Activated gamma-delta T cell treated with Interleukin-2 at 50 U/mL for 16 hours (primary cell): Measurements from ENCODE around the gene ERICH3.

Experiments
- DNase-seq: peaks from one replicate; pipeline ENCODE4 v3.0.0-alpha.2; 2020

Gene ERICH3

GRCh38 chr1:74584185-74584584, 89.4 kb downstream of the ERICH3 start:
- no peak for DNase-seq

DNA sequence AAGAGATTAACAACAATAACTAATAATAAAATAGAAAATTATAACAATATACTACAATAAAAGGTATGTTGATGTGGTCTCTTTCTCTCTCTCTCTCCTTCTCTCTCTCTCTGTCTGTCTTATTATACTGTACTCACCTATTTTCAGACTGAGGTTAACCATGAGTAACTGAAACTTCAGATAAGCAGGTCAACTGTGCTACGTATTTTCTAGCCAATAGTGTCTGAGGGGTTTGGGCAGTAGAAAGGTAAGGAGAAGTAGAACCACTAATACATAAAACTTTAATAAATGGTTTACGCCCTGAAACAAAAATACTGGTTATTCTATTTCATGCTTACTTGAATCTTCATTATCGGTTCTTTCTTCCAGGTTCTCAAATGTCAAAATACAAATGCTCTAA, 90.2 kb downstream of the ERICH3 start:
- DNase-seq: no peak

DNA sequence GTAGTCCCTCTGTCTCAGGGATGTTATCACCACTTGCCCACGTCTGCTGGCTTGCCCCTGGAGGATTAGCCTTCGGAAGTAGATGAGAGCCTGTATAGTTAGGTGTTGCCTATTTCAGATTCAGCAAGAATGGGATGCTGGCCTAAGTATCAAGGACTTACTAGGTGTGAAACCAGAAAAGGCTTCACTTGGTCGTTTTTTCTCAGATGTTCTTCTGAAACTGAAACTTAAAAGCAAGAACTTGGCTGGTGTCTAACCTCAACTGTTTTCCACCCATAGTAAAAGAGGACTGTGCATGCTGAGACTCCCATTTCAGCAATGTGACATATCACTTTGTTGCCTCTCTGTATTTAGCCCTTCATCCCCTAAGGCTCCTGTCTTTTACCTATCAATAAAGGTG, 94.2 kb downstream of the ERICH3 start:
- DNase-seq: no peak

GRCh38 chr1:74578101-74578500, 95.5 kb downstream of the ERICH3 start:
- no peak for DNase-seq

- DNase-seq: no peak
These were observed 101.7 kb downstream of the ERICH3 start for GRCh38 chr1:74571891-74572290.

- no peak for DNase-seq
These were observed 102.1 kb downstream of the ERICH3 start for GRCh38 chr1:74571493-74571800.

GRCh38 chr1:74570797-74571492, 102.6 kb downstream of the ERICH3 start:
- no peak for DNase-seq

DNA sequence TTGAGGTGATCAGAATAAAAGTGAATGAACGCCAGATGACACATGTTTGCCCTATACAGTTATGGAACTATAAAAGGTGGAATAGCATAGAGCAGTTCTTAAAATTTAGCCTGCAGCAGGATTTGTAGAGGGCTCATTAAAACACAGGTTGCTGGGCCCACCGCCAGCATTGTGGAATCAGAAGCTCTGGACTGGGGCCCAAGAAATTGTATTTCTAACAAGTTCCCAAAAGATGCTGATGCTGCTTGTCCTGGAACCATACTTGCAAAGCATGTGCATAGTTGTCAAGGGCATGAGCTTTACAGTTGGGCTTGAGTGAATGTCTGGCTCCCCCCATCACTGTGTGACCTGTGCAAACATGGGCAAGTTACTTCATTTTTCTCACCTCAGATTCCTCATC, 123.7 kb downstream of the ERICH3 start:
- DNase-seq: no peak

DNA sequence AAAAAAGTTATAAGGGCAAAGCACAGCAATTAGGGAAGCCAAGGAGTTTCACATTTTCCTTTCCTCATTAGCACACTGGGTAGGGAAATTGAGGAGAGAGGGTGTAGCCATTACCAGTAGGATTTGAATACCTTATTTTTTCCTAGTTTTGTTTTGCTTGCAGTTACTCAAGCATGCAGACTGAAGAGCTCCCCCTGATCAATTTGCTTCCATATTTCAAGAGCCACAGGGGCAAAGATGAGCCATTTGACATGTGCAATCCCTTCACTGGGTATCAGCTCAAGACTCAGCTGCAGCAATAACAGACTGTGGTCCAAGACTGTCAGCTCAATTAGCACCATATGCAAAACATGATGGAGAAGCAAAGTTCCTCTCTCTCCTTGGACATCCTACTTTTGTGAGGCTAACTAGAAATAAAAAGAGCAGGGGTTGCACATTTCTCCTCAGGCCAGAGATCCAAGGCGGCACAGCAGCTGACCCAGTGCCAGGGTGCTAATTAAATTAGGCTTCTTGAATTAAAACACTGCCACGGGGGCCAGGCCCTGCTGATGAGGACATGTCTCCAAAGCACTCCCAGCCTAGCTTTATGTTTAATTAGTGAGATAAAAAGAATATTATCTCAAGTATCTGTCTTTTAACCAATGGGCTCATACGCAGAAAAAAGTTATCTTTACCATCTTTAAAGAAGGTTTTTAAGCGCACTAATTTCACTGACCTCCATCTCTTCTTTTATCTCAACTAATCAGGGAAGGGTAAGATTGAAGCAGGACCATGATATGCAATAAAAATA, 124.4 kb downstream of the ERICH3 start:
- no peak for DNase-seq

DNA sequence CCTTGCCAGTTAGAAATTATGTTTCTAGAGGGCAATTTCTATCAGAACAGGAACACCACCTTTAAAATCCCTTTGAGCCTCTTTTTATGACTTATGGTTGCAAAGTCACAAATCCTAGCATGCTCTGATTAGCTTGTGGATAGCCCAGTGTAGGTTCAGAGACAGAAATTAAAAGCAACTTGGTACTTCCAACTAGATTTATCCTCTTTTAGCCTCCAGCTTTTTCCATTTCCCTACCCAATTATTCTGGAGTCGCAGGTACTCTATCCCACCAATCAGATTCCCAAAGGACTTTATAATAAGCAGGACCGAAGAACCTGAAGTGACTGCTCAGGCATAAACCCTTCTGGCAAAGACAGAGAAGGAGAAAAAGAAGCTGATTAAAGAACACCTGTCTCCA, 127.8 kb downstream of the ERICH3 start:
- no peak for DNase-seq

- no peak for DNase-seq
These were observed 139.4 kb downstream of the ERICH3 start for GRCh38 chr1:74534241-74534640.

DNA sequence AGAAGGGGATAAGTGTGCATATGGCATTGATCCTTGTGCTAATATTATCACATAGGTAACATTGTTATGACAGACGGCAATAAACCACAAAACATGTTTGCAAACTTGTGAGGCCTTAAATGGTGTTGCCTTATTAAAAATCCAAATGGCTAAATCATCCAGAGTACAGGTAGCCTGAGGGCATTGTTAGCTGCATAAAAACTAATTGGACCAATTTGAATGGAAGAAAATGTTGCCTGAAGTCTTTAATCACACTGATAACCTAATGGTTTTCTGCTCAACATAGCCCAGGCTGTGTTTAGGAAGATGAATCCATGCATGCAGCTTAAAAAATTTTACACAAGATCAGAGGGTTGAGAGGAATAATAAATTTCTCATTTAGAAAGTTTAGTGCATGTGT, 141.8 kb downstream of the ERICH3 start:
- DNase-seq: no peak

DNA sequence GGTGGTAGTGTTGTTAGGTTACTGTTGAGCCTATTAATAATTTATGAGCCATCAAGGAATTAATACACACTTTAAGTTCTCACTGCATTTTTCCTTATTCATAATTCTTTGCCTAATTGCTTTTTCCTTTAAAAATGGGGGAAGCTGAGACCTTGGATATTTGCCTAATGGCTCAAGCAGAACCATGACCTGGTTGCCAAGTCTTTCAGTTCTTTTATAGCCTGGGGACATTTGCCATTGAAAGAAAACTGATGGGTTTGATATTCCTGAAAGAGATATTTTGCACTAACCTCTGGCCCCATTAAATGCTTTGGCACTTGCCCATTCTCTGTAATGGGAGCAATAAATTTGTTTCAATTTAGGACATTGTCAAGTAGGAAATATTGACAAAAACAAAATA, 142.7 kb downstream of the ERICH3 start:
- DNase-seq: no peak

GRCh38 chr1:74528123-74528522, 145.5 kb downstream of the ERICH3 start:
- no peak for DNase-seq

GRCh38 chr1:74526708-74527107, 146.9 kb downstream of the ERICH3 start:
- DNase-seq: no peak

- DNase-seq: no peak
These were observed 149.6 kb downstream of the ERICH3 start for GRCh38 chr1:74523873-74524480.

- no peak for DNase-seq
These were observed 151.4 kb downstream of the ERICH3 start for GRCh38 chr1:74522148-74522547.
